Measurements from ENCODE around the gene MEGF10.

- TF ChIP-seq CEBPB (IDR thresholded peaks at IDR 0.05): no peak
- no peak for TF ChIP-seq MAX (IDR thresholded peaks at IDR 0.05)
- TF ChIP-seq TCF12 (IDR thresholded peaks at IDR 0.05; ENCODE audit: low read depth): no peak
- TF ChIP-seq YY1 (IDR thresholded peaks at IDR 0.05; ENCODE audit: low read depth): no peak
- TF ChIP-seq REST (IDR thresholded peaks at IDR 0.05; ENCODE audit: low read depth): no peak
- no peak for TF ChIP-seq ZBTB7A (IDR thresholded peaks at IDR 0.05; ENCODE audit: low read depth)
- no peak for TF ChIP-seq TAF1 (IDR thresholded peaks at IDR 0.05; ENCODE audit: low read depth)
Observed at GRCh38 chr5:127335381-127335780, 44.8 kb downstream of the MEGF10 start.
